C4-2B (cell line): Measurements from ENCODE around the gene MRPL14.

Experiments
- CTCF ChIP-seq: fragments of 450-650 bp; conservative IDR thresholded peaks from 2 replicates; pipeline ENCODE4 v1.5.1; 2017; ENCODE audit warnings: mild to moderate bottlenecking
- ZFX ChIP-seq: fragments of 450-650 bp; IDR thresholded peaks from 2 replicates; pipeline ENCODE4 v1.6.1; 2017

- TF ChIP-seq CTCF (no peak), ZFX (no peak)
Measured at GRCh38 chr6:44111434-44112417, 15.5 kb downstream of the MRPL14 start.
